NCI-H146 treated with DMSO at 0.1 percent for 48 hours (cell line): ENCODE results near the gene NPHP4.

ENCODE experiments used
- DNase-seq: peaks from one replicate; lab custom pipeline; 2025; ENCODE audit not compliant: unreplicated experiment; lab: John Stamatoyannopoulos, UW

Gene NPHP4

GRCh38 chr1:5815716-5816115, 176.5 kb downstream of the NPHP4 start:
- no peak for DNase-seq

- DNase-seq = no peak
These were observed 177.0 kb downstream of the NPHP4 start for GRCh38 chr1:5815211-5815610.

- no peak for DNase-seq
These were observed 178.1 kb downstream of the NPHP4 start for GRCh38 chr1:5814046-5814619.

- DNase-seq = no peak
These were observed 178.7 kb downstream of the NPHP4 start for GRCh38 chr1:5813480-5813879.
